ENCODE data around the gene TMEM128. TPM values are rescaled to one million over a fixed set of nuclear protein-coding genes. Genes with fewer than 3 reads are reported as not detected.

The TMEM128 gene
- total RNA-seq, 1 donor from 2014 or later = 19.8 TPM

DNA sequence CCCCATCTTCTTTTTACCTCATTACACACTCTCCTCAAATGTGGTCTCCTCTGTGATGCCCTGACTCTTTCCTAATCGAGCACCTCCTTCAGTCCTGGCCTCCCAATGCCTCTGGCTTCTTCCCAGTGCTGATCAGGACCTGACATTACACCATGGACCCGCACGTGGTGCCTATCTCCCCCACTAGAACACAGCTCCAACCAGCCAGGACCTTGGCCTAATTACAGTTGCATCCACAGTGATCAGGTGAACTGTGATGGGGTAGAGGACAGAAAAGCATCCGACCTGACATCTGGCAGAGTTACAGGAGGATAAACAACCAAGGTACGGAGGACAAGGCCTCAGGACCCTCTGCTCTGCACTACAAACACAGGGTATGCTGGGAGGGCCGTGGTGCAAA is 29.5 kb upstream of the TMEM128 start:
- H3K36me3 Mint-ChIP-seq (ENCODE audit: low read depth, unreplicated experiment) = peaks cover 24% of the 10 kb centered on the region
- DNase-seq (ENCODE audit: low spot score) = no peak
- H3K4me3 Mint-ChIP-seq (ENCODE audit: unreplicated experiment) = no peak overlapping the region
- no peak for TF ChIP-seq CTCF (IDR thresholded peaks at IDR 0.05; ENCODE audit: unreplicated experiment)
- no peaks in the 10 kb centered on the region for H3K9me3 Mint-ChIP-seq (ENCODE audit: unreplicated experiment)
- peaks cover 1% of the 10 kb centered on the region for H3K27me3 Mint-ChIP-seq (ENCODE audit: unreplicated experiment)
- no peaks in the 10 kb centered on the region for H3K4me1 Mint-ChIP-seq (ENCODE audit: unreplicated experiment)
- H3K27ac Mint-ChIP-seq (ENCODE audit: unreplicated experiment) = no peak overlapping the region

DNA sequence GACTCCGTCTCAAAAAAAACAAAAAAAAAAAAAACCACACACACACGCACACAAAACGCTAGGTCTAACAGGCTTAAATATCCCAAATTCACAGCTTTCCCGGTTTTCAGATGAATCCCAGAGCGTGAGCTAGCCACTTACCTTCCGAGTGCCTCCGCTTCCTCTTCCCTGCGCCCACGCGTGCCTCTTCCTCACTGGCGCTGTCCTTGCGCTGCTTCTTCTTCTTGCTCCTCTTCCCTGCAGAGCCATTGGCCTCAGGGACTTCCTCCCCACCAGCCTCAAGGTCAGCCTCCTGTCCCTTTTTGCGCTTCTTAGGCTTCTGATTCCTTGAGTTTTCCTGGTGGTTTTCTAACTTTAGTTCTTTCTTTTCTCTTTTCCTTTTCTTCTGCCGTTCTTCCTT is 26.2 kb upstream of the TMEM128 start:
- TF ChIP-seq CTCF (IDR thresholded peaks at IDR 0.05; ENCODE audit: unreplicated experiment) = no peak
- Mint-ChIP-seq H3K36me3 (ENCODE audit: low read depth, unreplicated experiment) (peaks cover 19% of the 10 kb centered on the region), H3K9me3 (ENCODE audit: unreplicated experiment) (no peaks in the 10 kb centered on the region), H3K4me3 (ENCODE audit: unreplicated experiment) (no peak overlapping the region), H3K4me1 (ENCODE audit: unreplicated experiment) (no peaks in the 10 kb centered on the region), H3K27me3 (ENCODE audit: unreplicated experiment) (peaks cover 1% of the 10 kb centered on the region), H3K27ac (ENCODE audit: unreplicated experiment) (no peak overlapping the region)
- no peak for DNase-seq (ENCODE audit: low spot score)

GRCh38 chr4:4271912-4272311 is 23.9 kb upstream of the TMEM128 start:
- no peaks in the 10 kb centered on the region for H3K4me1 Mint-ChIP-seq (ENCODE audit: unreplicated experiment)
- H3K27me3 Mint-ChIP-seq (ENCODE audit: unreplicated experiment) = peaks cover 1% of the 10 kb centered on the region
- H3K36me3 Mint-ChIP-seq (ENCODE audit: low read depth, unreplicated experiment) = peaks cover 18% of the 10 kb centered on the region
- no peak for TF ChIP-seq CTCF (IDR thresholded peaks at IDR 0.05; ENCODE audit: unreplicated experiment)
- DNase-seq (ENCODE audit: low spot score) = no peak
- no peaks in the 10 kb centered on the region for H3K9me3 Mint-ChIP-seq (ENCODE audit: unreplicated experiment)
- H3K27ac Mint-ChIP-seq (ENCODE audit: unreplicated experiment) = no peak overlapping the region
- H3K4me3 Mint-ChIP-seq (ENCODE audit: unreplicated experiment) = no peak overlapping the region

DNA sequence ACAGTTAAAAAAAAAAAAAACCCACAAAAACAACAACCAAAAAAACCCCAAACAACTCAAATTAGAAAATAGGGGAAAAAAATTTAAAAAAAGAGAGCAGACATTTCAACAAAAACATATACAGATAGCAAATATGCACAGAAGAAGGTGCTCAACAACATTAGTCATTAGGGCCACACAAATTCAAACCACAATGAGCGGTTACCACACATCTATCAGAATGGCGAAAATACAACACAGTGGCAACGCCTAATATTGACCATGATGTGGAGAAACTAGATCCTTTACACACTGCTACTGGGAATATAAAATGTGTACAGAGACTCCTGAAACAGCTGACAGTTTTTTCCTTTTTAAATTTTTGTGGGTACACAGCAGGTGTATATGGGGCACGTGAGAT is 22.5 kb upstream of the TMEM128 start:
- no peak for DNase-seq (ENCODE audit: low spot score)
- H3K27me3 Mint-ChIP-seq (ENCODE audit: unreplicated experiment) = peaks cover 1% of the 10 kb centered on the region
- no peak for TF ChIP-seq CTCF (IDR thresholded peaks at IDR 0.05; ENCODE audit: unreplicated experiment)
- H3K27ac Mint-ChIP-seq (ENCODE audit: unreplicated experiment) = no peak overlapping the region
- peaks cover 15% of the 10 kb centered on the region for H3K36me3 Mint-ChIP-seq (ENCODE audit: low read depth, unreplicated experiment)
- H3K4me3 Mint-ChIP-seq (ENCODE audit: unreplicated experiment) = no peak overlapping the region
- H3K4me1 Mint-ChIP-seq (ENCODE audit: unreplicated experiment) = no peaks in the 10 kb centered on the region
- no peaks in the 10 kb centered on the region for H3K9me3 Mint-ChIP-seq (ENCODE audit: unreplicated experiment)

GRCh38 chr4:4269856-4270255 is 21.8 kb upstream of the TMEM128 start:
- TF ChIP-seq CTCF (IDR thresholded peaks at IDR 0.05; ENCODE audit: unreplicated experiment) = no peak
- no peak for DNase-seq (ENCODE audit: low spot score)
- Mint-ChIP-seq H3K4me3 (ENCODE audit: unreplicated experiment) (no peak overlapping the region), H3K4me1 (ENCODE audit: unreplicated experiment) (no peaks in the 10 kb centered on the region), H3K27me3 (ENCODE audit: unreplicated experiment) (peaks cover 1% of the 10 kb centered on the region), H3K9me3 (ENCODE audit: unreplicated experiment) (no peaks in the 10 kb centered on the region), H3K27ac (ENCODE audit: unreplicated experiment) (no peak overlapping the region), H3K36me3 (ENCODE audit: low read depth, unreplicated experiment) (peaks cover 15% of the 10 kb centered on the region)
